Placental pericyte (primary cell): ENCODE results near the gene LIM2. TPM values are rescaled to one million over a fixed set of nuclear protein-coding genes. Genes with fewer than 3 reads are reported as not detected.

Experiments used
- total RNA-seq: library from RNA; depleted of rRNA; stranded (reverse); fragments of >200 nt; gene quantifications from 2 replicates; pipeline ENCODE4 v1.2.3, GENCODE V29; 2012

The LIM2 gene
- total RNA-seq: not detected in 2 replicates

GRCh38 chr19:51387924-51388389 is at the start of gene LIM2:
LIM2 (minus strand) TSS chr19:51387974; CDS start chr19:51387443, 531 bp downstream.

GRCh38 chr19:51417107-51417809 is 29.5 kb upstream of the LIM2 start, which contains the start of gene SIGLEC10:
SIGLEC10 (minus strand) TSS chr19:51417642; CDS start chr19:51417581, 61 bp downstream.

GRCh38 chr19:51372649-51373504 is 14.9 kb downstream of the LIM2 start, which contains the start of gene NKG7:
NKG7 (minus strand) TSS chr19:51372654; CDS start chr19:51372535, 119 bp downstream.

GRCh38 chr19:51368366-51369282 is 19.1 kb downstream of the LIM2 start, which contains the start of gene CLDND2:
CLDND2 (minus strand) TSS chr19:51369003; CDS start chr19:51368577, 426 bp downstream.

GRCh38 chr19:51365965-51366388 is 21.8 kb downstream of the LIM2 start, which contains the start of gene ETFB:
ETFB (minus strand) TSS chr19:51366388; CDS start chr19:51366326, 62 bp downstream.

GRCh38 chr19:51341976-51342580 is 45.7 kb downstream of the LIM2 start, which contains the start of gene VSIG10L:
VSIG10L (minus strand) TSS chr19:51342139; CDS start chr19:51342124, 15 bp downstream.

Other genes starting within 250 kb of the LIM2 start
- not detected in 2 replicates for gene SIGLEC7, start 245.7 kb downstream of the LIM2 start, total RNA-seq
- gene CD33, start 162.9 kb downstream of the LIM2 start, total RNA-seq: not detected in 2 replicates
- not detected in 2 replicates for gene SIGLECL1, start 136.9 kb downstream of the LIM2 start, total RNA-seq
- gene IGLON5, start 76.3 kb downstream of the LIM2 start, total RNA-seq: not detected in 2 replicates
- gene VSIG10L, start 45.8 kb downstream of the LIM2 start, total RNA-seq: 0.88 and 1.4 TPM in 2 replicates
- gene ETFB, start 21.6 kb downstream of the LIM2 start, total RNA-seq: 51.1 and 111 TPM in 2 replicates
- gene CLDND2, start 19.0 kb downstream of the LIM2 start, total RNA-seq: not detected in 2 replicates
- gene NKG7, start 15.3 kb downstream of the LIM2 start, total RNA-seq: not detected in 2 replicates
- gene C19orf84, start 2.6 kb upstream of the LIM2 start, total RNA-seq: not detected in 2 replicates
- gene SIGLEC10, start 29.7 kb upstream of the LIM2 start, total RNA-seq: 0.14 TPM in 1 of 2 replicates, not detected in the other
- gene SIGLEC8, start 70.5 kb upstream of the LIM2 start, total RNA-seq: not detected in 2 replicates
- not detected in 2 replicates for gene CEACAM18, start 90.6 kb upstream of the LIM2 start, total RNA-seq
- gene SIGLEC12, start 113.8 kb upstream of the LIM2 start, total RNA-seq: not detected in 2 replicates
- gene SIGLEC6, start 143.7 kb upstream of the LIM2 start, total RNA-seq: not detected in 2 replicates
- gene ZNF175, start 183.3 kb upstream of the LIM2 start, total RNA-seq: 8.5 and 31.2 TPM in 2 replicates
- gene SIGLEC5, start 242.4 kb upstream of the LIM2 start, total RNA-seq: not detected in 2 replicates